ENCODE results near the gene TFAM. TPM values are rescaled to one million over a fixed set of nuclear protein-coding genes. Genes with fewer than 3 reads are reported as not detected.

The TFAM gene
- polyA plus RNA-seq, 1 donor (not counting 4 experiments of a cell fraction or from before 2014, with no cell fraction given), result 25.1 TPM

GRCh38 chr10:58384095-58384494 lies 1.1 kb upstream of the TFAM start:
- no peak for DNase-seq (ENCODE audit: low read depth, low spot score)
- no peak overlapping the region for H3K9ac ChIP-seq (ENCODE audit: control insufficient read depth, extremely low read depth, insufficient read depth, low read length)
- no peak overlapping the region for H3K27ac ChIP-seq (ENCODE audit: control insufficient read depth, insufficient read depth, low read length)

GRCh38 chr10:58384544-58384998 lies 639 bp upstream of the TFAM start:
- H3K27me3 ChIP-seq (ENCODE audit: control insufficient read depth, extremely low read depth, insufficient read depth, low read length), result no peaks in the 10 kb centered on the region
- dilution Hi-C loops (cut with MboI; ENCODE audit: extremely low pct_ligation_motif_present, low sequenced_read_pairs), result no loop called here
- H3K27ac ChIP-seq (ENCODE audit: control insufficient read depth, insufficient read depth, low read length), result peak overlapping the region; percentile 91

More at GRCh38 chr10:58384095-58384494, 1.1 kb upstream of the TFAM start:
- no peaks in the 10 kb centered on the region for H3K27me3 ChIP-seq (ENCODE audit: control insufficient read depth, extremely low read depth, insufficient read depth, low read length)
- dilution Hi-C loops (cut with MboI; ENCODE audit: extremely low pct_ligation_motif_present, low sequenced_read_pairs), result no loop called here
- FAIRE-seq, result no peak
- peaks cover 33% of the 10 kb centered on the region for H3K79me2 ChIP-seq (ENCODE audit: control insufficient read depth, insufficient read depth, low read length)
- no peaks in the 10 kb centered on the region for H3K9me1 ChIP-seq (ENCODE audit: control insufficient read depth, extremely low read depth, insufficient read depth, low read length)
- no peaks in the 10 kb centered on the region for H3K9me3 ChIP-seq (ENCODE audit: control insufficient read depth, low read depth, low read length)
- H4K20me1 ChIP-seq (ENCODE audit: control insufficient read depth, extremely low read depth, insufficient read depth, low read length), result no peaks in the 10 kb centered on the region
- TF ChIP-seq EZH2 (IDR thresholded peaks at IDR 0.05; ENCODE audit: low read length) (no peak), CTCF (optimal IDR thresholded peaks at IDR 0.05 in 1 of 3, IDR thresholded peaks at IDR 0.05 in 1 of 3, conservative IDR thresholded peaks at IDR 0.05 in 1 of 3; ENCODE audit: extremely low read depth in 1 of 3, insufficient read depth in 2 of 3, low read length in 3 of 3) (no peak)
- no peak overlapping the region for H3K4me3 ChIP-seq (ENCODE audit: control insufficient read depth in 2 of 3, extremely low read depth in 1 of 3, insufficient read depth in 2 of 3, low read depth in 1 of 3, low read length in 3 of 3)
- H2AFZ ChIP-seq (ENCODE audit: control insufficient read depth, low read length), result no peak overlapping the region
- peaks cover 1 to 20% of the 10 kb centered on the region in 2 experiments for H3K36me3 ChIP-seq (ENCODE audit: control insufficient read depth in 2 of 2, extremely low read depth in 1 of 2, insufficient read depth in 2 of 2, low read length in 2 of 2)
- H3K4me2 ChIP-seq (ENCODE audit: control insufficient read depth, extremely low read depth, insufficient read depth, low read depth, low read length), result peak overlapping the region; percentile 71
- H3K4me1 ChIP-seq (ENCODE audit: control insufficient read depth, extremely low read depth, insufficient read depth, low read length), result peaks cover 17% of the 10 kb centered on the region

More at GRCh38 chr10:58384544-58384998, 639 bp upstream of the TFAM start:
- no peak for DNase-seq (ENCODE audit: low read depth, low spot score)
- no peaks in the 10 kb centered on the region for H3K9me1 ChIP-seq (ENCODE audit: control insufficient read depth, extremely low read depth, insufficient read depth, low read length)
- TF ChIP-seq CTCF (optimal IDR thresholded peaks at IDR 0.05 in 1 of 3, IDR thresholded peaks at IDR 0.05 in 1 of 3, conservative IDR thresholded peaks at IDR 0.05 in 1 of 3; ENCODE audit: extremely low read depth in 1 of 3, insufficient read depth in 2 of 3, low read length in 3 of 3) (no peak), EZH2 (IDR thresholded peaks at IDR 0.05; ENCODE audit: low read length) (no peak)
- peak overlapping the region; percentile 92 for H2AFZ ChIP-seq (ENCODE audit: control insufficient read depth, low read length)
- peak overlapping the region; percentile 71 for H3K4me2 ChIP-seq (ENCODE audit: control insufficient read depth, extremely low read depth, insufficient read depth, low read depth, low read length)
- H3K9me3 ChIP-seq (ENCODE audit: control insufficient read depth, low read depth, low read length), result no peaks in the 10 kb centered on the region
- peak overlapping the region; percentile 90 for H3K9ac ChIP-seq (ENCODE audit: control insufficient read depth, extremely low read depth, insufficient read depth, low read length)
- no peaks in the 10 kb centered on the region for H4K20me1 ChIP-seq (ENCODE audit: control insufficient read depth, extremely low read depth, insufficient read depth, low read length)
- FAIRE-seq, result no peak
- peaks cover 2 to 25% of the 10 kb centered on the region in 2 experiments for H3K36me3 ChIP-seq (ENCODE audit: control insufficient read depth in 2 of 2, extremely low read depth in 1 of 2, insufficient read depth in 2 of 2, low read length in 2 of 2)
- H3K4me3 ChIP-seq (ENCODE audit: control insufficient read depth in 2 of 3, extremely low read depth in 1 of 3, insufficient read depth in 2 of 3, low read depth in 1 of 3, low read length in 3 of 3), result peak overlapping the region; percentile 93 to 99 (median 98)
- peaks cover 35% of the 10 kb centered on the region for H3K79me2 ChIP-seq (ENCODE audit: control insufficient read depth, insufficient read depth, low read length)
- H3K4me1 ChIP-seq (ENCODE audit: control insufficient read depth, extremely low read depth, insufficient read depth, low read length), result peaks cover 17% of the 10 kb centered on the region

Measured in keratinocyte (primary cell).